ENCODE data around the gene KRTAP12-1.
"Not testable (repeated sequence)": the region's sequence is repeated elsewhere in the genome, so short reads cannot be mapped to it uniquely, and the experiment has no call there.

Gene KRTAP12-1

GRCh38 chr21:44646366-44647221, 35.4 kb downstream of the KRTAP12-1 start, which contains the start of gene KRTAP10-11:
Gene KRTAP10-11, plus strand, starts transcription at chr21:44646414. Its CDS starts 45 bp downstream, at chr21:44646459.
- not testable (repeated sequence) for H3K27ac ChIP-seq (ENCODE audit: low read length); H3K4me1 ChIP-seq (ENCODE audit: control insufficient read depth, low read depth, low read length); H3K36me3 ChIP-seq (ENCODE audit: control insufficient read depth, low read depth, low read length); H3K4me3 ChIP-seq (ENCODE audit: low read length); H3K27me3 ChIP-seq (ENCODE audit: control insufficient read depth, insufficient read depth, low read length); H3K9ac ChIP-seq (ENCODE audit: low read length)
- peaks cover 10% of the 10 kb centered on the region for H3K9me3 ChIP-seq (ENCODE audit: control insufficient read depth, low read depth, low read length)

DNA sequence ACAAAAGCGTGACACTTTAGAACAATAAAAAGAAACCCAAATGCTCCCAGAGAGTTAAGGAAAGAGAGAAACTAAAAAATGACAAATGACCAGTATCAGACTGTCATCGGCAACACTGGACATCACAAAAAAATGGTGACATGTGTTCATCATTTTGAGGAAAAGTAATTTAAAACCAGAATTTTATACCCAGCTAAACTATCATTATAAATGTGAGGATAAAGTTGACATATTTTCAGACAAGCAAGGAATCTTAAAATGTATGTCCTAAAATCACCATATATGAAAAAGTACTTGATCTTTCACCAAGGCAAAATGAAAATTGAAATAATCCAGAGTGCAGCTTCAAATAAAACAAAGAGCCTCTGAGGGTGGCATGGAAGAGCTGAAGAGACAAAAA, 37.1 kb downstream of the KRTAP12-1 start:
- H3K9ac ChIP-seq (ENCODE audit: low read length), result no peak overlapping the region
- H3K9me3 ChIP-seq (ENCODE audit: control insufficient read depth, low read depth, low read length), result peaks cover 10% of the 10 kb centered on the region
- H3K27ac ChIP-seq (ENCODE audit: low read length), result no peak overlapping the region
- H3K27me3 ChIP-seq (ENCODE audit: control insufficient read depth, insufficient read depth, low read length), result no peaks in the 10 kb centered on the region
- H3K4me1 ChIP-seq (ENCODE audit: control insufficient read depth, low read depth, low read length), result peaks cover 4% of the 10 kb centered on the region
- H3K36me3 ChIP-seq (ENCODE audit: control insufficient read depth, low read depth, low read length), result no peaks in the 10 kb centered on the region
- H3K4me3 ChIP-seq (ENCODE audit: low read length), result no peak overlapping the region

DNA sequence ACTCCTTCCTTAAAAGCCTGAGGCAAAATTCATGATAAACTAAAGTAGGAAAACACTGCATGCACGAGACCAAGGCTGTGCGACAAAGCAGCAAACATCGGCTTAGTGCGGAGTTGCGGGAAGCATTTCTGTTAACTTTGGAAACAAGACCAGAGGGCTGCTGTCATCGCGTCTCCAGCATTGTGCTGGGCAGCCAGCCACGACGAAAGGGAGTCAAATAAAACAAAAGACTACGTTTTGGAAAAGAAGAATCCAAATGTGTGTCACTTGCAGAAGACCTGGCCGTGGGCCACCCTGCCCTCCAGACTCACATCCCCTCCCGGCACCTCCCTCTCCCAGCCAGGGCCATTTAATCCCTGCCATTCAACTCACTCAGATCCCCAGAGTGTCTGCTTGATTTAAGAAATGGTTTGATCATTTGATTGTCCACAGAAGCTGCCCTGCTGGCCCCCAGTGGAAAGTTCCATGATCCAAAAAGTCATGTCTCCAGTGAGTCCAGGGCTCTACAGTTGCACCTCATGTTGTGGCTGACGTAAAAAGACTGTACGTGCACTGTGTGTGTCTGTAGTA, 38.1 kb downstream of the KRTAP12-1 start:
- H3K4me3 ChIP-seq (ENCODE audit: low read length), result no peak overlapping the region
- H3K27ac ChIP-seq (ENCODE audit: low read length), result no peak overlapping the region
- peaks cover 4% of the 10 kb centered on the region for H3K4me1 ChIP-seq (ENCODE audit: control insufficient read depth, low read depth, low read length)
- no peak overlapping the region for H3K9ac ChIP-seq (ENCODE audit: low read length)
- no peaks in the 10 kb centered on the region for H3K27me3 ChIP-seq (ENCODE audit: control insufficient read depth, insufficient read depth, low read length)
- peaks cover 10% of the 10 kb centered on the region for H3K9me3 ChIP-seq (ENCODE audit: control insufficient read depth, low read depth, low read length)
- H3K36me3 ChIP-seq (ENCODE audit: control insufficient read depth, low read depth, low read length), result no peaks in the 10 kb centered on the region

DNA sequence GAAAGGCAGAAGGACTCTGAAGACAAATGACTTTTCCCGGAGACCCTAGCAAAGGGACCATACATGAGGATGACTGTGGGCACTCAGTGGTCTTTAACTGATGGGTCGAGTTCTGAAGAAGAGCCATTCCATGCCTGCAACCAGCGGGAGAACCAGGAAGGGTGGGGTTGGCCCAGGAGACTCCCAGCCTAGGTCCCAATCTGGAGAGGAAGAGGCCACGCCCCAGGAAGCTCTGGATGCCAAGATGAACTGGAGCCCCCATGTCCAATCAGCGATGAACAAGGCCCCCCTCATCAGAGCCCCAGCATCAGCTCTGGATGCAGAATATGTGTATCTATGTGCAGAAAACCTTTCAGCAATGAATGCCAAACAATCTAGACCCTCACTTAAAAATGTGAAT, 41.2 kb downstream of the KRTAP12-1 start:
- Histone ChIP-seq H3K27me3 (ENCODE audit: control insufficient read depth, insufficient read depth, low read length) (no peaks in the 10 kb centered on the region), H3K36me3 (ENCODE audit: control insufficient read depth, low read depth, low read length) (no peaks in the 10 kb centered on the region), H3K4me3 (ENCODE audit: low read length) (no peak overlapping the region), H3K27ac (ENCODE audit: low read length) (no peak overlapping the region), H3K9me3 (ENCODE audit: control insufficient read depth, low read depth, low read length) (peaks cover 10% of the 10 kb centered on the region), H3K4me1 (ENCODE audit: control insufficient read depth, low read depth, low read length) (no peaks in the 10 kb centered on the region), H3K9ac (ENCODE audit: low read length) (no peak overlapping the region)

DNA sequence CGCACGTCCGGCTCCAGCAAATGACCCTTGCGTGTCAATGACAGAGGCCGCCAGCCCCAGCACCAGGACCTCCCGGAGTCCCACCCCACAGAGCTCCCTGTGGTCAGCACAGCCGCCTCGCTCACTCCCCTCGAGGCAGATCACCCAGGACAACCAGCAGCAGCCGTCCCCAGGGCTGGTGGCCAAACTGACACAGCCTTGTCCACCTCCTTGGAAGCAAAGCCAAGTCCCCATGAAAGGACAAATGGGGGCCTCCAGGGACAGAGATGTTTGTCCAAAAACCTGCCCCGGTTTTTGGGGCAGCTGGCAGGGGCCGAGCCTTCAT, 42.7 kb downstream of the KRTAP12-1 start:
- Histone ChIP-seq H3K4me1 (ENCODE audit: control insufficient read depth, low read depth, low read length) (no peaks in the 10 kb centered on the region), H3K4me3 (ENCODE audit: low read length) (no peak overlapping the region), H3K27ac (ENCODE audit: low read length) (no peak overlapping the region), H3K9ac (ENCODE audit: low read length) (no peak overlapping the region), H3K27me3 (ENCODE audit: control insufficient read depth, insufficient read depth, low read length) (no peaks in the 10 kb centered on the region), H3K36me3 (ENCODE audit: control insufficient read depth, low read depth, low read length) (no peaks in the 10 kb centered on the region), H3K9me3 (ENCODE audit: control insufficient read depth, low read depth, low read length) (peaks cover 1% of the 10 kb centered on the region)

DNA sequence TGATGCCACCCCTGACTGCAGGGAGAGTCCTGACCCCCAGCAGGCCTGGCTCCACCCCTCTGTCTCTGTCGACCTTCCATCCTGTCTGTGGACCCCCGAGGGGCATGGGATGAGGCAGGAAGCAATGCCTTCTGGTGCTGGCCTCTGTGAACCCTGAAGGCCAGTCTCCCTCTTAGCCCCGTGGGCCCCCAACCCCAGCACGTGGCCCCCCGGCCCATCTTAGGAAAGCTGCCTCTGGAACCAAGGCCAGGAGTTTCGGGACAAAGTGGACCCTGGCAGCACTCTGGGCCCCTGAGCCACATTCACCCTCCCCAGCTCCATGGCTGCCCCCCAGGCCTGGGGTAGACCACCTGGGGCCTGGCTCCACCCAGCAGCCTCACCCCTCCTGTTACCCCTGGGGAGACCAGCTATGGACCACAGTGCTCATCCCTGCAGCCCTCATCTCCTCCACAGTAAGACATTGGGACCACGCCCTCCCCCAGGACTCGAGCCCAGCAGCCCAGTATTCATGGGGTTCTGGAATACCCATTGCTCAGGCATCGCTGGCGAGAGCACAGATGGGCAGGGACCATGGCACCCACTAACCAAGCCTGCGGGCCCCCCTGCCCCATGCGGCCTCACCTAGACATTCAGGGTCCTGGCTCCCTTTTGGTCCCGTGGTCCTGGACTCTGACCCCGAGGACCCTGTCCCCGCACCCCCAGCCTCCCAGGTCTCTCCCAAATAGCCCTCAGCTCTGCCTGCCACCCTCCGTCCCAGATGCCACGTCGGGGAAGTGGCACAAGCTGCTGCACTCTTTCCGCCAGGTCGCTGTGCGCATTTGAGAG, 43.2 kb downstream of the KRTAP12-1 start:
- not testable (repeated sequence) for H3K4me1 ChIP-seq (ENCODE audit: control insufficient read depth, low read depth, low read length); H3K9me3 ChIP-seq (ENCODE audit: control insufficient read depth, low read depth, low read length); H3K36me3 ChIP-seq (ENCODE audit: control insufficient read depth, low read depth, low read length); H3K4me3 ChIP-seq (ENCODE audit: low read length); H3K27me3 ChIP-seq (ENCODE audit: control insufficient read depth, insufficient read depth, low read length); H3K27ac ChIP-seq (ENCODE audit: low read length); H3K9ac ChIP-seq (ENCODE audit: low read length)

DNA sequence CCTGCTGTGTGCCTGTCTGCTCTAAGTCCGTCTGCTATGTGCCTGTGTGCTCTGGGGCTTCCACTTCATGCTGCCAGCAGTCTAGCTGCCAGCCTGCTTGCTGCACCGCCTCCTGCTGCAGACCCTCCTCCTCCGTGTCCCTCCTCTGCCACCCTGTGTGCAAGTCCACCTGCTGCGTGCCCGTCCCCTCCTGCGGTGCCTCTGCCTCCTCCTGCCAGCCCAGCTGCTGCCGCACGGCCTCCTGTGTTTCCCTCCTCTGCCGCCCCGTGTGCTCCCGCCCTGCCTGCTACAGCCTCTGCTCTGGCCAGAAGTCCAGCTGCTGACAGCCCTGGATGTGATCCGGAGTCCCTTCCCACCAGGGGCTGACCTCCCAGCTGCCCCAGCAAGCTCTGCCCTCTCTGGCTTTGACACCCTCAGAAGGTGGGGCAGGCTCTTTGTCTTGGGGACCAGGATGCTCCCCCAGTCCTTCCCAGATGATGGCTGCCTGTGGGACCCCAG, 44.1 kb downstream of the KRTAP12-1 start:
- not testable (repeated sequence) for H3K27ac ChIP-seq (ENCODE audit: low read length); H3K4me1 ChIP-seq (ENCODE audit: control insufficient read depth, low read depth, low read length); H3K4me3 ChIP-seq (ENCODE audit: low read length); H3K9ac ChIP-seq (ENCODE audit: low read length); H3K9me3 ChIP-seq (ENCODE audit: control insufficient read depth, low read depth, low read length); H3K27me3 ChIP-seq (ENCODE audit: control insufficient read depth, insufficient read depth, low read length); H3K36me3 ChIP-seq (ENCODE audit: control insufficient read depth, low read depth, low read length)

- Histone ChIP-seq H3K36me3 (ENCODE audit: control insufficient read depth, low read depth, low read length) (no peaks in the 10 kb centered on the region), H3K4me3 (ENCODE audit: low read length) (no peak within 1 kb of the TSS), H3K4me1 (ENCODE audit: control insufficient read depth, low read depth, low read length) (no peaks in the 10 kb centered on the region), H3K27ac (ENCODE audit: low read length) (no peak within 1 kb of the TSS), H3K27me3 (ENCODE audit: control insufficient read depth, insufficient read depth, low read length) (no peaks in the 10 kb centered on the region), H3K9ac (ENCODE audit: low read length) (no peak within 1 kb of the TSS), H3K9me3 (ENCODE audit: control insufficient read depth, low read depth, low read length) (no peaks in the 10 kb centered on the region)
These were observed 44.7 kb downstream of the KRTAP12-1 start, which contains the start of gene KRTAP10-10 for GRCh38 chr21:44637018-44637850. Gene KRTAP10-10, plus strand, starts transcription at chr21:44637356. Its CDS starts 62 bp downstream, at chr21:44637418.

GRCh38 chr21:44636209-44637017, 45.5 kb downstream of the KRTAP12-1 start:
- no peaks in the 10 kb centered on the region for H3K4me1 ChIP-seq (ENCODE audit: control insufficient read depth, low read depth, low read length)
- no peaks in the 10 kb centered on the region for H3K27me3 ChIP-seq (ENCODE audit: control insufficient read depth, insufficient read depth, low read length)

DNA sequence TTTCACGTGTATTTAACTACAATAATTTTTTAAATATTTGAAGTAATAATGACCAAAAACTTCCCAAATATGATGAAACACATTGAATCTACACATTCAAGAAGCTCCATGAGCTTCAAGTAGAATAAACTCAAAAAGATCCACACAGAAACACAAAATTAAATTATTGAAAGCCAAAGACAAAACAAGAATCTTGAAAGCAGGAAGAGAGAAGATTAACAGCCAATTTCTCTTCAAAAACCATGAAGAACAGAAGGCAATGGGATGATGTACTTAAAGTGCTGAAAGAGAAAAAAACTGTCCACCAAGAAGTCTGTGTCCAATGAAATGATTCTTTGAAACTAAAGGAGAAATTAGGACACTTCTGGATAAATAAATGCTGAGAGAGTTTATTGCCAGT, 49.9 kb downstream of the KRTAP12-1 start:
- no peak overlapping the region for H3K9ac ChIP-seq (ENCODE audit: low read length)
- no peak overlapping the region for H3K27ac ChIP-seq (ENCODE audit: low read length)
- H3K27me3 ChIP-seq (ENCODE audit: control insufficient read depth, insufficient read depth, low read length), result no peaks in the 10 kb centered on the region
- H3K9me3 ChIP-seq (ENCODE audit: control insufficient read depth, low read depth, low read length), result no peaks in the 10 kb centered on the region
- H3K4me3 ChIP-seq (ENCODE audit: low read length), result no peak overlapping the region
- no peaks in the 10 kb centered on the region for H3K4me1 ChIP-seq (ENCODE audit: control insufficient read depth, low read depth, low read length)
- H3K36me3 ChIP-seq (ENCODE audit: control insufficient read depth, low read depth, low read length), result no peaks in the 10 kb centered on the region

More at GRCh38 chr21:44636209-44637017, 45.5 kb downstream of the KRTAP12-1 start:
- Histone ChIP-seq H3K27ac (ENCODE audit: low read length) (no peak overlapping the region), H3K4me3 (ENCODE audit: low read length) (no peak overlapping the region), H3K9ac (ENCODE audit: low read length) (no peak overlapping the region), H3K36me3 (ENCODE audit: control insufficient read depth, low read depth, low read length) (no peaks in the 10 kb centered on the region), H3K9me3 (ENCODE audit: control insufficient read depth, low read depth, low read length) (no peaks in the 10 kb centered on the region)

Data from iPS-18a (cell line).